Smooth muscle cell (in vitro differentiated cells): ENCODE results near the gene TDRD6. TPM values are rescaled to one million over a fixed set of nuclear protein-coding genes. Genes with fewer than 3 reads are reported as not detected.

Source experiments
- DNase-seq: peaks from one replicate; lab custom pipeline; 2025; ENCODE audit not compliant: unreplicated experiment; lab: John Stamatoyannopoulos, UW
- H2AFZ ChIP-seq: fragments of 200-600 bp; sonication (generic); 2 replicates; pipeline ENCODE4 v1.6.0; 2016; ENCODE audit warnings: antibody characterized with exemption, low read depth, mild to moderate bottlenecking
- H3F3A ChIP-seq: fragments of 200-600 bp; sonication (generic); 2 replicates; pipeline ENCODE4 v1.6.0; 2017; ENCODE audit warnings: antibody characterized with exemption, low read depth
- H3K27ac ChIP-seq: fragments of 200-600 bp; sonication (generic); 2 replicates; pipeline ENCODE4 v1.5.1; 2016; ENCODE audit warnings: low read depth, mild to moderate bottlenecking
- H3K27me3 ChIP-seq: fragments of 200-600 bp; sonication (generic); 2 replicates; pipeline ENCODE4 v1.6.1; 2016; ENCODE audit warnings: low read depth, mild to moderate bottlenecking
- H3K36me3 ChIP-seq: fragments of 200-600 bp; sonication (generic); 2 replicates; pipeline ENCODE4 v1.5.1; 2016; ENCODE audit warnings: low read depth
- H3K4me1 ChIP-seq: fragments of 200-600 bp; sonication (generic); 2 replicates; pipeline ENCODE4 v1.5.1; 2016; ENCODE audit warnings: low read depth
- H3K4me2 ChIP-seq: fragments of 200-600 bp; sonication (generic); 2 replicates; pipeline ENCODE4 v1.6.0; 2016; ENCODE audit warnings: mild to moderate bottlenecking
- H3K4me3 ChIP-seq: fragments of 200-600 bp; sonication (generic); 2 replicates; pipeline ENCODE4 v1.5.1; 2016; ENCODE audit warnings: mild to moderate bottlenecking
- H3K79me2 ChIP-seq: fragments of 200-600 bp; sonication (generic); 2 replicates; pipeline ENCODE4 v1.6.0; 2016; ENCODE audit warnings: low read depth, mild to moderate bottlenecking
- H3K9ac ChIP-seq: fragments of 200-600 bp; sonication (generic); 2 replicates; pipeline ENCODE4 v1.6.0; 2016; ENCODE audit warnings: low read depth
- H3K9me3 ChIP-seq: fragments of 200-600 bp; sonication (generic); replicated peaks from 2 replicates; pipeline ENCODE4 v1.5.1; 2016; ENCODE audit warnings: low read depth
- H4K20me1 ChIP-seq: fragments of 200-600 bp; sonication (generic); 2 replicates; pipeline ENCODE4 v1.6.0; 2016; ENCODE audit warnings: low read depth
- CTCF ChIP-seq: fragments of 200-600 bp; sonication (generic); IDR thresholded peaks from 2 replicates; pipeline ENCODE4 v1.5.1; 2017; ENCODE audit warnings: borderline replicate concordance, mild to moderate bottlenecking, antibody characterized with exemption; ENCODE audit not compliant: insufficient read depth, poor library complexity, severe bottlenecking
- WGBS: methylation state at CpG from one replicate; pipeline ENCODE4 v1.1.7; 2016; ENCODE audit warnings: low lambda C conversion rate; 5-methylcytosine and 5-hydroxymethylcytosine counted together
- polyA plus RNA-seq: library from polyadenylated mRNA; unstranded; fragments of >200 nt; fragmentation: Nextera tagmentation; extraction: Ambion mirVana; gene quantifications from 2 replicates; pipeline ENCODE4 v1.2.1, GENCODE V29; 2016
- total RNA-seq: library from RNA; depleted of rRNA; stranded (reverse); fragments of >200 nt; gene quantifications from 2 replicates; pipeline ENCODE4 v1.2.3, GENCODE V29; 2014

Gene TDRD6
- total and polyA plus RNA-seq, 2 experiments from 2014 or later = under 0.01 TPM; not detected in 1

DNA sequence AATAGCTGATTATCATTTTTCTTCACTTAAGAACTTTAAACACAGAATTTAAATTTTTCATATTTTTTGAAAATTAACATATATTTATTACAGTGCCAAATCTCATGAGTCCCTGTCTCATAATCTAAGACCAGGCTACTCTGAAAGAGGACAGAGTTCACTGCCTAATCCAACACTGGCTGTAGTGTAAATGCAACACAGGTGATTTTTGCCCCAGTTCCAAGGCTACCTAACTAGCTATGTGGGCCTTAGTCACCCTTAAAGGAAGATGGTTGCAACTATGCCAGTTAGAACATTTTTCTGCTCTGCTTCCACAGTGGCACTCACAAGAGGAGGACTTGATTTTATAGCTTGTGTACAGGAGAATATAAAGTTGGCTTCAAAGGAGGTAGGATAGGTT is 30.0 kb upstream of the TDRD6 start:
- no peaks in the 10 kb centered on the region for H3K9me3 ChIP-seq
- no peak overlapping the region for H3K27ac ChIP-seq
- DNase-seq = no peak
- H3F3A ChIP-seq = no peaks in the 10 kb centered on the region
- no peaks in the 10 kb centered on the region for H3K79me2 ChIP-seq
- no peak overlapping the region for H3K9ac ChIP-seq
- TF ChIP-seq CTCF = no peak
- no peaks in the 10 kb centered on the region for H3K4me1 ChIP-seq
- H2AFZ ChIP-seq = no peak overlapping the region
- peaks cover 19% of the 10 kb centered on the region for H3K27me3 ChIP-seq
- no peak overlapping the region for H3K4me3 ChIP-seq
- H4K20me1 ChIP-seq = no peaks in the 10 kb centered on the region
- no peaks in the 10 kb centered on the region for H3K36me3 ChIP-seq
- no peak overlapping the region for H3K4me2 ChIP-seq

DNA sequence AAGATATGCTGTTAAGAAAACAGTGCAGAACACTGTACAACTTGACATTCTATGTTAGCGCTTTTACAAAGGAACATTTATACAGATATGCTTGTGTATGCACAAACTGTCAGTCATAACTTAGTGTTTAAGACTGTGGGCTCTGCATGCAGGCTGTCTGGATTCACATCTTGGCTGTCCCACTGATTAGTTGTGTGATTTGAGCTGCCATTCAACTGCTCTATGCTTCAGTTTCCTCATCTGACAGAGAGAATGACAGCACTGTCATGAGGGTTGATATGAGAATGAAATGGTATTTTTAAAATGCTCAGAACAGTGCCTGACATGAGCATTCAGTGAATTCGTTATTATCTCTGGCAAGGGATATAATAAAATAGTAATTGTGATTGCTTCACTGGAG is 26.2 kb upstream of the TDRD6 start:
- no peak overlapping the region for H3K4me2 ChIP-seq
- peaks cover 5% of the 10 kb centered on the region for H3K27me3 ChIP-seq
- H3K4me3 ChIP-seq = no peak overlapping the region
- H4K20me1 ChIP-seq = no peaks in the 10 kb centered on the region
- no peaks in the 10 kb centered on the region for H3F3A ChIP-seq
- no peak overlapping the region for H2AFZ ChIP-seq
- no peaks in the 10 kb centered on the region for H3K79me2 ChIP-seq
- no peak overlapping the region for H3K9ac ChIP-seq
- WGBS = 89% methylated on average over 2 of the region's 2 CpGs
- H3K27ac ChIP-seq = no peak overlapping the region
- TF ChIP-seq CTCF = no peak
- H3K4me1 ChIP-seq = no peaks in the 10 kb centered on the region
- DNase-seq = no peak
- H3K9me3 ChIP-seq = no peaks in the 10 kb centered on the region
- no peaks in the 10 kb centered on the region for H3K36me3 ChIP-seq

DNA sequence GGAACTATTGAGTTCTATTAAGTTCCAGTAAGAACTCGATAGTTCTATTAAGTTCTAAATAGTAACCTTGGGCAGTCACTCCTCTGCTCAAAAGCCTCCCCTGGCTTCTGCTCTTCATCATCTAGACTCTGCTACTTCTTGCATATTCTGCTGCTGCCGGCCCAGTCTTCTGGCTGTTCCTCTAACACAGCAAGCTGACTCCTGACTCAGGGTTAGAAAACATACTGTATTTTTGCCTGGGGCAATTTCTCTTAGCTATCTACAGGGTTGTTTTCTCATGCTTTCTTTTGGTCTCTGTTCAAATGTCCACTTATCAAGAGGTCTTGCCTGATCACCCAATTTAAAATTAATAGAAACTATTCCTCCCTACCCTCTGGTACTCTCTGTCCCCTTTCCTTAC is 20.3 kb upstream of the TDRD6 start:
- TF ChIP-seq CTCF = no peak
- no peak overlapping the region for H3K9ac ChIP-seq
- no peak for DNase-seq
- H3K4me3 ChIP-seq = no peak overlapping the region
- H4K20me1 ChIP-seq = no peaks in the 10 kb centered on the region
- no peak overlapping the region for H3K27ac ChIP-seq
- H3K36me3 ChIP-seq = no peaks in the 10 kb centered on the region
- H3K4me2 ChIP-seq = no peak overlapping the region
- H3K79me2 ChIP-seq = no peaks in the 10 kb centered on the region
- no peaks in the 10 kb centered on the region for H3K4me1 ChIP-seq
- WGBS = 89% methylated on average over 2 of the region's 2 CpGs
- H2AFZ ChIP-seq = no peak overlapping the region
- H3K27me3 ChIP-seq = peaks cover 7% of the 10 kb centered on the region
- no peaks in the 10 kb centered on the region for H3F3A ChIP-seq
- H3K9me3 ChIP-seq = no peaks in the 10 kb centered on the region

GRCh38 chr6:46674410-46674809 is 13.3 kb upstream of the TDRD6 start:
- Histone ChIP-seq H3K4me2 (no peak overlapping the region), H2AFZ (no peak overlapping the region), H4K20me1 (no peaks in the 10 kb centered on the region), H3K27me3 (no peaks in the 10 kb centered on the region), H3K4me1 (no peaks in the 10 kb centered on the region), H3F3A (no peaks in the 10 kb centered on the region), H3K36me3 (no peaks in the 10 kb centered on the region), H3K79me2 (no peaks in the 10 kb centered on the region), H3K9ac (no peak overlapping the region), H3K27ac (no peak overlapping the region), H3K4me3 (no peak overlapping the region), H3K9me3 (no peaks in the 10 kb centered on the region)
- DNase-seq = no peak
- no peak for TF ChIP-seq CTCF
- 100% methylated on average over 1 of the region's 1 CpG for WGBS
